ENCODE data around the gene CHST12. TPM values are rescaled to one million over a fixed set of nuclear protein-coding genes. Genes with fewer than 3 reads are reported as not detected.
"Not testable (repeated sequence)": the region's sequence is repeated elsewhere in the genome, so short reads cannot be mapped to it uniquely, and the experiment has no call there.

Gene CHST12
- polyA plus RNA-seq, 4 donors: 8.3 to 13.9 (median 11.4) TPM

DNA sequence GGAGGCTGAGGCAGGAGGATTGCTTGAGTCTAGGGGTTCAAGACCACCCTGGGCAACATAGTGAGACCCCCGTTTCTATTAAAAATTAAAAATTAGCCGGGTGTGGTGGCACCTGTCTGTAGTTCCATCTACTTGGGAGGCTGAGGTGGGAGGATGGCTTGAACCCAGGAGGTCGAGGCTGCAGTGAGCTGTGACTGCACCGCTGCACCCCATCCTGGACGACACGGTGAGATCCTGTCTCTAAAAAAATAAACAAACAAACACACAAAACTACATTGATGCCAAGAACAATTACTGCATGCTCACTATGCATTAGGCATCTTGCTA, 761 bp upstream of the CHST12 start:
- DNase-seq (ENCODE audit: low read depth in 4 of 4, low spot score in 3 of 4): no peak

DNA sequence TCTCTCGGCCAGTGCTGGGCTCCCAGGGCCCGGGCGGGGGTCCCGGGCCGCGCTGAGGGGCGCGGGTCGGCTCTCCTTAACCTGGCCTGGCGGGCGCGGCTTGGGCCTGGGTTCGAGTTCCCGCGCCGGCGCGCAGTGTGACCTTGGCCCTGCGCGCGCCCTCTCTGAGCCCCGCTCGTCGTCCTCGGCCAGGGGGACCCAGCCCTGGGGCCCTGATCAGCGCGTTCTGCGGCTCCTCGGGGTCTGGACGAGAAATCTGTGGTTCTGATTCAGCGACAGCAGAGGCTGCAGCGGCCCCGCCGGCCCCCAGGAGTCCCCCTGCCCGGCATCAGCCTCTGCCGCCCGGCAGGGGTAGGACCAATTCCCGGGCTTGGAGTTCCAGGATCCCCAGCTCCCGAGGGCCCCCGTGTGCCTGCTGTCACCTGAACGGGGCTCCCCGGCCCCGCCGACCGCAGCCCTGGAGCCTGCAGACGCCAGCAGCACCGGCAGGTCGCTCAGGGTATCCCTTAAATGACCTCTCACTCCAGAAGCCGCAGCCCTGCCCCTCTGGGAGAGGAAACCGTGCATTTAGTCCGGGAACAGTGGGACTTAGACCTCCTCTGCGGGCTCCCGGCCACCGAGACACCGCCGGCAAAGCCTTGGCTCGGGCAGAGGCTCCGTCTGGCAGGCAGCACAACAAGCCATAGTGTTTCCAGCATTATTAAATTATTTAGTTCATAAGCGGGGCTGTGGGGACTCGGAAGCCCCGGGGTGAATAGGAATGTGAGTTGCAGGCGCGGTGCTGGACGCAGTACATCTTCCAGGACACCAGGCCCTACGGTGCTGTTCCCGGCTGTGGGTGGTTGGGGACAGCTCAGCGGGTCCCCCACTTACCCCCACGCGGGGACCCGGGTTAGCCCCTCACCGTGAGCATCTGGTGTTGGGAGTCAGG, 572 bp downstream of the CHST12 start:
- no peak for DNase-seq (ENCODE audit: low read depth in 4 of 4, low spot score in 3 of 4)

DNA sequence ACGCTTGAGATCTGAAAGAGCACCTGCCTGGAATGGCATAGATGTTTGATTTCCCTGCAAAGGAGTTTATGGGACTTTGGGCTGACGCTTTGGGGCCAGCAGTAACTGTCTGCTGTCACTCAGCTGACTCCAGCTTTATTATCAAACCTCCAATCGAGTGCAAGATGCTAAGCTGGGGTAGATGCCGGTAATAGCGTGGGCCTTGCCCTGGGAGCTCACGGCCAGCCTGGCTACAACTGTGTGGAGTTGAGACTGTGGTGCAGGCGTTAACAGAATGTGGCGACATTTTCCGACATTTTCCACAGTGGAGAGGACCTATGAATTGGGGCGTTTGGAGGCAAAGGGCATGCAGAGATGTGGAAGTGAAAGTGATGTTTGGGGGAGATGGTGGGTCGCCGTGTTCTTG, 1.3 kb downstream of the CHST12 start:
- DNase-seq (ENCODE audit: low read depth in 4 of 4, low spot score in 3 of 4): no peak

DNA sequence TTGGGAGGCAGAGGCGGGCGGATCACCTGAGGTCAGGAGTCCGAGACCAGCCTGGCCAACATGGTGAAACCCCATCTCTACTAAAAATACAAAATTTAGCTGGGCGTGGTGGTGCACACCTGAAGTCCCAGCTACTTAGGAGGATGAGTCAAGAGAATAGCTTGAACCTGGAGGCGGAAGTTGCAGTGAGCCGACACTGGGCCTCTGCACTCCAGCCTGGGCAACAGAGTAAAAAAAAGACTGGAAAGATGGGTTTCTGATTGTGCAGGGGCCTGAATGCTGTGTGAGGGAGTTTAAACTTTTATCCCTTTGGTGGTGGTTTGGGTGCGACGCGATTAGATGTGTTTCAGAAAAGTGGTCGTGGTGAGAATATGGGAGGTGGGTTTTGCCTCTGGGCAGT, 1.8 kb downstream of the CHST12 start:
- DNase-seq (ENCODE audit: low read depth in 4 of 4, low spot score in 3 of 4): no peak

DNA sequence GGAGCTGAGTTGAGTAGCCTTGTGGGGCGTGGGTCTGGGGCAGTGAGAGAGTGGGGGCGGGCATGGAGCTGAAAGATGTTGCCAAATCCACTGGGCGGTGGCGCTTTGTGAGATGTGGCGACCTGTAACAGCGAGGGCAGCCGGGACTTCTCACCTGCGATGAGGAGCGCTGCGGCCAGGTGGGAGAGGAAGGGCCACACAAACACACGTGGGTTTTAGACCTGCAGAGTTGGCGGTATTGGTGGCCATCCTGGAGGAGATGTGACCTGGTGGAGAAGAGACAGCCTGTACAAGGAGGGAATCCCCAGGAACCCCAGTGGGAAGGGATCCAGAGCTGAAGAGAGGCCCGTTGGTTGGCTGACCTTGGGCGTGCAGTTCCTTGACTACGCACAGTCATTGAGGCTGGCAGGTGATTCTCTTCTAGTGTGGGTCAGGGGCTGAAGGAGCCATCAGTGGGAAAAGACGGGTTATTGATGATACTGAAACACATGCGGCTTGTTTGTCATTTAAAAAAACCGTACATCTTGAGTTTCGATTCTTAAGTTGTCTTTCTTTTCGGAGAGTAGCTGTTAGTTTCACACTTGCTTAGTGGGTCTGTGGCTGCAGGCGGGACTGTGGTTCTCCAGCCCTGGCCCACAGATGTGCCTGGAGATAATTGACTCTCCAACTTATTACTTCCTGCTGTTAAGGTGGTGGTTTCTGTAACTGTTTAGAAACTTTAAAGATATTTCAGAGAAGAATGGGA, 2.4 kb downstream of the CHST12 start:
- DNase-seq (ENCODE audit: low read depth in 4 of 4, low spot score in 3 of 4): no peak

DNA sequence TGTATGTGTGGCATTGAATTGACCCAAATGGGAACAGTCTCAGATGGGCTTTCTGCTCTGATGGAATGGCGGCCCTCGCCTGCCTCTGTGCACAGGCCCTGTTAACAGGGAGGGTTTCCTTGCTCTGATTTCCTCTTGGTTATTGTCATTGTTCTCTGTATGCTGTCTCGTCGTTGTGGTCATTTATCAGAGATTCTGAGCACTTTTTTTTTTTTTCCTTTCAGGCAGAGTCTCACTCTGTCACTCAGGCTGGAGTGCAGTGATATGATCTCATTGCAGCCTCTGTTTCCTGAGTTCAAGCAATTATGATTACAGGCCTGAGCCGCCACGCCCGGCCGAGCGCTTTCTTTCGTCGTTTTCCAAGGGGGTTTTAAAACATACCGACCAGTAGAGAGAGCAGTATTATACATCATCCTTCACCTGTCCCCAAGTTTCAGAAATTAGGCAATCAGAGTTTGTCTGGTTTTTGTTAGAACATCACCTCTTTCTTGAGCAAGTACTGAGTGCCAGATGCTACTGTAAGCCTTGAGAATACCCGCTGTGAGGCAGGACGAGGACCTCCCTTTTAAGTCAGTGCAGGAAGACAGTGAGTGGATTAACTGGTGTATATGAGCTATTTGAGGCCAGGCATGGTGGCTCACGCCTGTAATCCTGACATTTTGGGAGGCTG, 6.5 kb downstream of the CHST12 start:
- no peak for DNase-seq (ENCODE audit: low read depth in 4 of 4, low spot score in 3 of 4)

DNA sequence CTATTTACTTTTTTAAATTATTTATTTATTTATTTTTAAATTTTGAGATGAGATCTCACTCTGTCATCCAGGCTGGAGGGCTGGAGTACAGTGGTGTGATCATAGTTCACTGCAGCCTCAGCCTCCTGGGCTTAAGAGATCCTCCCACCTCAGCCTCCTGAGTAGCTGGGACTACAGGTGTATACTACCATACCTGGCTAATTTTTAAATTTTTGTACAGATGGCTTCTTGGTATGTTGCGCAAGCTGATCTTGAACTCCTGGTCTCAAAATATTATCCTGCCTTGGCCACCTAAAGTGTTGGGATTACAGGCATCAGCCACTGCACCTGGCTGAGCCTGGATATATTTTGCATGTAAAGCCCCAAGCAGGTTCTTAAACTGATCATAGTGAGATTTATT, 7.6 kb downstream of the CHST12 start:
- DNase-seq (ENCODE audit: low read depth in 4 of 4, low spot score in 3 of 4): no peak

DNA sequence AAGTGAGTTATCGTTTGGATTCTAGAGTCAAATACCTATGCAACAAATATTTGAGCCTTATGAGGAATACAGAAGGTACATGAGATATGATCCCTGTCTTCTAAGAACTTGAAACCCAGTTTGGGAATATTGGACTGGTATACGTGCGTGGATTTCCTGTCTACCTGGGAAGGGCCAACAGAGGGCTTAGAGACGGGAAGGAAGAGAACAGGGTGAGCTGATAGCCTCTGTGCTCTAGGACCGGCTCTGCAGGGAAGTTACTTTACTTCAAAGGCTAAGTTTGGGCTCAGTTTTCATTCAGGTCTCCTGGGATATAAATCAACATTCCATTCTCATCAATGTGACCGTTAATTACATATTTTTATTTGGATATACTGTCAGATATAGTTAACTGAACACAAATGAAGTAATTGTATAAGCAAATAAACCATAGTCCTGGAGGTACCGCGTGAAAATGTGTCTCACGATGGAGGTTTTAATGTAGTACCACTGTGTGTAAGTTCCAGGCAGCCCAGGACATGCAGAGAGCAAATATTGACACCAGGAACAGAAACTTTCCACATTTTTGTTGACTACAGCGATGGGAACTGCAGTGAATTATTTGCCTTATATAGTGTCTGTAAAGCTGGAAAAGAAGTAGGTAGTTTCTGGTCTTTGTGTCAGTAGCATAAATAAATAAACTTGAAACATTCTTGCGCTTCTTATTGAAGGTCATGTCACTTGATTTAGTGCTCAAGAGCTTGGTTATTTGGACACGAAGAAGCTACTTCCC, 8.6 kb downstream of the CHST12 start:
- no peak for DNase-seq (ENCODE audit: low read depth in 4 of 4, low spot score in 3 of 4)

DNA sequence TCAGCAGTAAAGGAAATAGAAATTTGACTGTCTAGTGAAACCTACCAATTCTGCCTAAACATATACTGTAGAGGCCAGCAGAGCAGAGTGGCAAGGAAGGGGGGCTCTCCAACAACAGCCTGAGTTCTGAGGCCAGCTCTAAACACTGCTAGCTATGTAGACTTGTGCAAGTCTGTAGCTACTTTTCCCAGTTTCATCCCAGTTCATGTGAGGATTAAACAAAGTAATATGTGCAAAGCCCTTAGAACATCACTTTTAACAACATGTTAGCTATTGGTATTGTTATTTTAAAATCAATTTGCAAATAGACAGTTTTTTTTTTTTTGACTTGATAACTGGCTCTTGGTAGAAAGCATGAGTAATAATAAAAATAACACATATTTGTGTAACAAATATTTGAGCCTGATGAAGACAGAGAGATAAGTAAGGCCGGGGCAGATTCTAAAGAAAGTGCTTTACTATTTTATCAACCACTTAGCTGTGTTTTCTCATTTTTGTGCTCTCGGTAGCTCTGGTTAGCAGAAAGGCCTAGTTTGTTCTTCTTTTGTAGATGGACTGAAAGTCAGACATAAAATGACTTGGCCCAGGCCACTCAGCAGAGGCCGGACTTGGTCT, 9.3 kb downstream of the CHST12 start:
- no peak for DNase-seq (ENCODE audit: low read depth in 4 of 4, low spot score in 3 of 4)

DNA sequence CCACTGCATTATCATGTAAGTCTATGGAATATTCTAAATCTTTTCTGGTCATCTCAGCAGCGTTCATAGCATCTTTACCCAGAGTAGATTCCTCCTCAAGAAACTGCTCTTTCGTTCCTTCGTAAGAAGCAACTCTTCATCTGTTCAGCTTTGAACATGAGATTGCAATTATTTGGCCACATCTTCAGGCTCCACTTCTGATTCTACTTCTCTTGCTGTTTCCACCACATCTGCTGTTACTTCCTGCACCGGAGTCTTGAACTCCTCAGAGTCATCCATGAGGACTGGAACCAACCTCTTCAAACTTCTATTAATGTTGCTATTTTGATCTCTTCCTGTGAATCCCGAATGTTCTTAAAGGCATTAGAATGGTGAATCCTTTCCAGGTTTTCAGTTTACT, 12.7 kb downstream of the CHST12 start:
- no peak for DNase-seq (ENCODE audit: low read depth in 4 of 4, low spot score in 3 of 4)

DNA sequence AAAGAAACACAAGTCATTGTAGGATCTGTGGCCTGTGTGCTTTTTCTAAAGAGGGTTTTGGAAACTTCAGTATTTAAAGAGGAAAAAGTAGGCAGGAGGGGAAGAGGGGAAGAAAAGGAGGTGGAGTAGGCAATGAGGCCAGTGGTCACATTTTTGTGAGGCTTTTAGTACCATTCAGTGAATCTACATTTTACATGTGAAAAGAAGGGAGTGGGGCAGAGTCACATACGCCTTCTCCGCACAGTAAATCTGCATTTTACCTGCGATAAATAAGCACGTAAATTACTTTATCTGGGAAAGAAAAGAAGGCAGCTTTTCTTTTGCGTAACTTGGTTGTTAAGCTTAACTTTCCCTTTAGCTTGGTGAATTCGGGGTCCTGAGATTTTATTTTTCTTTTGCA, 13.2 kb downstream of the CHST12 start:
- DNase-seq (ENCODE audit: low read depth in 4 of 4, low spot score in 3 of 4): no peak

DNA sequence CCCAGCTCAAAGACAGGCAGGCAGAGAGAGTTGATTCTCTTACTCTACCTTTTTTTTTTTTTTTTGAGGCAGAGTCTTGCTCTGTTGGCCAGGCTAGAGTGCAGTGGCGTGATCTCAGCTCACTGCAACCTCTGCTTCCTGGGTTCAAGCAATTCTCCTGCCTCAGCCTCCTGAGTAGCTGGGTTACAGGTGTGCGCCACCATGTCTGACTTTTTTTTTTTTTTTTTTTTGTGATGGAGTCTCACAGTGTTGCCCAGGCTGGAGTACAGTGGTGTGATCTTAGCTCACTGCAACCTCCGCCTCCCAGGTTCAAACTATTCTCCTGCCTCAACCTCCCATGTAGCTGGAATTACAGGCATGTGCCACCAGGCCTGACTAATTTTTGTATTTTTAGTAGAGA, 13.8 kb downstream of the CHST12 start:
- DNase-seq (ENCODE audit: low read depth in 4 of 4, low spot score in 3 of 4): not testable (repeated sequence)

DNA sequence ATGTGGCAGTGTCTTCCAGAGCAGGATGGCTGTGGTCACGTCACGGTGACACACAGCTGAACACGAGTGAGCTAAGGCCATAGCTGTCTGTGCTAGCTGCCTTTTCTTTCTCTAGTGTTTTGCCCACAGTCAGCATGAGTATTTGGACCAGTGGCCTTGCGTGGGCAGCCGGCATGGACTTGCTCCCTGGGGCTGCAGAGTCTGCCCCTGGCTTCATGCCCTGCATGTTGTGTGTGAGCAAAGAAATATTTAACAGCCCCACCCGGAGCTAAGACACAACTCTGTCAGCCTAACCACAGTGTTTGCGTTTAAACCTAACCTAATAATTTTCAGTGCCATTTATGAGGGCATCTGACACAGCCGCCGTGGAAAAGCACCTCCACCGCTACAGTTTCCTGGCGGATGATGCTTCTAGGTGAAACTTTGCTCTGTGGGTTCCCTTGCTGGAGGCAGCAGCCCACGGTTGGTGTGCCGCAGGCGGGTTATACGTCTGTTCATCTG, 14.6 kb downstream of the CHST12 start:
- DNase-seq (ENCODE audit: low read depth in 4 of 4, low spot score in 3 of 4): no peak

DNA sequence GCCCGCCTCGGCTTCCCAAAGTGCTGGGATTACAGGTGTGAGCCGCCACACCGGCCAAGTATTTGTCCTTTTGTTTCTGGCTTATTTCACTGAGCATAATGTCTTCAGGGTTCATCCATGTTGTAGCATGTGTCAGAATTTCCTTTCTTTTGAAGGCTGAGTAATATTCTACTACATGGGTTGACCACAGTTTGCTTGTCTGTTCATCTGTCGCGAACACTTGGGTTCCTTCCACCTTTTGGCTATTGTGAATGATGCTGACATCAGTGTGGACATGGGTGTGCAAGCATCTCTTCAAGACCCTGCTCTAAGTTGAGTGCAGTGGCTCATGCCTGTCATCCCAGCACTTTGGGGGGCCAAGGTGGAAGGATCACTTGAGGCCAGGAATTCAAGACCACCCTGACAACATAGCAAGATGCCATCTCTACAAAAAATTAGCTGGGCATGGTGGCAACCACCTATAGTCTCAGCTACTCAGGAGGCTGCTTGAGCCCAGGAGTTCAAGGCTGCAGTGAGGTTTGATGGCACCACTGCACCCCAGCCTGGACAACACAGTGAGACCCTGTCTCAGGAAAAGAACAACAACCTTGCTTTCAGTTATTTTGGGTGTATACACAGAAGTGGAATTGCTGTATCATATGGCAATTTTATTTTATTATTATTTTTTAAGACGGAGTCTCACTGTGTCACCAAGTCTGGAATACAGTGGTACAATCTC, 17.0 kb downstream of the CHST12 start:
- DNase-seq (ENCODE audit: low read depth in 4 of 4, low spot score in 3 of 4): no peak

DNA sequence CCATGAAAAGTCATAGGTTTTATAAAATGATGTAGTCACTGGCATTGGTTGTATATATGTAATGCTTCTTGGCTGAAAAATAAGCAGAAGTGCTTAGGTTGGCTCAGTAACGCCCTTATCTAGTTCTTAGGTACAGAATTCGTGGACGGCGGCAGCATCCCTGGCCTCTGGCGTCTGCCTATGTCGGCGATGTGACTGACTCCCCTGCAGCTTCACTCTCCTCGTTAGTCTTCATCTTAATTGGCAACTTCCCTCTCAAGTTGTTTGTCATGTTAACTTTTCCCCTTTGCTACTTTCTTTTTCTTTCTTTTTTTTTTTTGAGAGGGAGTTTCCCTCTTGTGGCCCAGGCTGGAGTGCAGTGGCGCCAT, 18.5 kb downstream of the CHST12 start:
- no peak for DNase-seq (ENCODE audit: low read depth in 4 of 4, low spot score in 3 of 4)

DNA sequence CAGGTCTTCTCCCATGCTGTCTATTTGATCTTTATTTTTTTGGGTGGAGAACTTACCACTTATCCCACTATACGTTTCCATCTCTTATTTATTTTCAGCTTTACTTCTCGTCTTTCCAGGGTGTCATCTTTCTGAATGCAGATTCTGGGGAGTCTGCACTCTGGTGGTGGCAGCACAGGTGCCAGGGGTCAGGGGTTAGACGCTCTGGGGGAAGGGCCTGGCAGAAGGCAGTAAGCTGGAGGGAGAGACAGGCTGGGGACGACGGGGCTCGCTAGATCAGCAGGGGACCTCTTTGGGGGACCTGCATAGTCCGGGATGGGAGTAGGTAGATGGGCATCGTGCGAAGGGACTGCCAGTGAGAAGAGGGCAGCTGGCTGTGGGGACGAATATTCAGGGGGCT, 22.3 kb downstream of the CHST12 start:
- DNase-seq (ENCODE audit: low read depth in 4 of 4, low spot score in 3 of 4): no peak

DNA sequence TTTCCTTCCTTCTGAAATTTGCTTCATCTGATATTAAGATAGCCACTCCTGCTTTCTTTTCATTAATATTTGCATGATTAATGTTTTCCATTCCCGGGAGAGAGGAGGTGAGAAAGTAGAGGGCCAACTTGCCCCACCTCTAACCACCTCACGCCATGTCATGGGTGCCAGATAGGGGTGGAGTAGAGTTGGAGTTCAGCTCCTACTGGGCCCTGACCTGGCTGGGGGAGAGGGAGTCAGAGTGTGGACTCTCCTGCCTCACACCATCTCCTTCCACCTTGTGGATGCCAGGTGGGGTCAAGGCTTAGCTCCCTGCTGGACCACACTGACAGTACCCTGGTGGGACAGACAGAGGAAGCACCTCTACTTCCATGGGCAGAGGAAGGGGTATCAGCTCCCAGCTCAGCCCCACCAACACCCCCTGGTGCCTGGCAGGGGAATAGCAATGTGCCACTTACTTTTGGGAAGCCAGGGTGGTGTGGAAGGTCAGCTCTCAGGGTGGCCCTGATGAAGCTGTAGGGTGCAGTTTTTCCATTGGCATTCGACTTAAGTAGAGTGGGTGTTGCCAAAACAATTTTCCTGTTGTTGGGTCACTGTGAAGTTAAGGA, 28.0 kb downstream of the CHST12 start:
- DNase-seq (ENCODE audit: low read depth in 4 of 4, low spot score in 3 of 4): no peak

DNA sequence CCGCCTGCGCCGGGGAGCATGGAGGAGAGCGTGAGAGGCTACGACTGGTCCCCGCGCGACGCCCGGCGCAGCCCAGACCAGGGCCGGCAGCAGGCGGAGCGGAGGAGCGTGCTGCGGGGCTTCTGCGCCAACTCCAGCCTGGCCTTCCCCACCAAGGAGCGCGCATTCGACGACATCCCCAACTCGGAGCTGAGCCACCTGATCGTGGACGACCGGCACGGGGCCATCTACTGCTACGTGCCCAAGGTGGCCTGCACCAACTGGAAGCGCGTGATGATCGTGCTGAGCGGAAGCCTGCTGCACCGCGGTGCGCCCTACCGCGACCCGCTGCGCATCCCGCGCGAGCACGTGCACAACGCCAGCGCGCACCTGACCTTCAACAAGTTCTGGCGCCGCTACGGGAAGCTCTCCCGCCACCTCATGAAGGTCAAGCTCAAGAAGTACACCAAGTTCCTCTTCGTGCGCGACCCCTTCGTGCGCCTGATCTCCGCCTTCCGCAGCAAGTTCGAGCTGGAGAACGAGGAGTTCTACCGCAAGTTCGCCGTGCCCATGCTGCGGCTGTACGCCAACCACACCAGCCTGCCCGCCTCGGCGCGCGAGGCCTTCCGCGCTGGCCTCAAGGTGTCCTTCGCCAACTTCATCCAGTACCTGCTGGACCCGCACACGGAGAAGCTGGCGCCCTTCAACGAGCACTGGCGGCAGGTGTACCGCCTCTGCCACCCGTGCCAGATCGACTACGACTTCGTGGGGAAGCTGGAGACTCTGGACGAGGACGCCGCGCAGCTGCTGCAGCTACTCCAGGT, 29.7 kb downstream of the CHST12 start:
- no peak for DNase-seq (ENCODE audit: low read depth in 4 of 4, low spot score in 3 of 4)

Measured in left renal pelvis (tissue), 4 donors.